GM23248 (cell line): ENCODE data around the gene PDGFC.

Experiments used
- EZH2 ChIP-seq: fragments of 200-600 bp; sonication (generic); IDR thresholded peaks from 2 replicates; pipeline ENCODE4 v1.6.1; 2018; ENCODE audit warnings: antibody characterized with exemption, mild to moderate bottlenecking; ENCODE audit not compliant: insufficient read depth, poor library complexity, severe bottlenecking
- EZH2phosphoT487 ChIP-seq: fragments of 200-600 bp; sonication (generic); IDR thresholded peaks from 2 replicates; pipeline ENCODE4 v1.6.1; 2018; ENCODE audit warnings: antibody characterized with exemption, moderate library complexity, mild to moderate bottlenecking, low read depth; ENCODE audit not compliant: insufficient read depth

GRCh38 chr4:156771171-156771837 is 200.3 kb downstream of the PDGFC start:
- TF ChIP-seq EZH2phosphoT487 (no peak), EZH2 (no peak)
